Activated CD8-positive, alpha-beta memory T cell treated with anti-CD3 and anti-CD28 coated beads for 36 hours (primary cell): ENCODE results near the gene L3HYPDH. TPM values are rescaled to one million over a fixed set of nuclear protein-coding genes. Genes with fewer than 3 reads are reported as not detected.
"Not testable (repeated sequence)": the region's sequence is repeated elsewhere in the genome, so short reads cannot be mapped to it uniquely, and the experiment has no call there.

Experiments used
- CTCF ChIA-PET: fragments of 350-600 bp; sonication (Branson Sonifier 250); formaldehyde crosslinking; loops from one replicate; lab custom pipeline; 2021; ENCODE audit warnings: antibody characterized with exemption; lab: Charles Lee
- POLR2A ChIA-PET: fragments of 350-600 bp; sonication (Branson Sonifier 250); formaldehyde crosslinking; loops from one replicate; lab custom pipeline; 2021; ENCODE audit warnings: antibody characterized with exemption; lab: Charles Lee
- total RNA-seq, 2 experiments: library from RNA; stranded (reverse); gene quantifications; one replicate each; pipeline ENCODE4 v1.2.3, GENCODE V29; 2021

The L3HYPDH gene
- total RNA-seq, 2 experiments from 2014 or later: 9.1 to 10.3 TPM

DNA sequence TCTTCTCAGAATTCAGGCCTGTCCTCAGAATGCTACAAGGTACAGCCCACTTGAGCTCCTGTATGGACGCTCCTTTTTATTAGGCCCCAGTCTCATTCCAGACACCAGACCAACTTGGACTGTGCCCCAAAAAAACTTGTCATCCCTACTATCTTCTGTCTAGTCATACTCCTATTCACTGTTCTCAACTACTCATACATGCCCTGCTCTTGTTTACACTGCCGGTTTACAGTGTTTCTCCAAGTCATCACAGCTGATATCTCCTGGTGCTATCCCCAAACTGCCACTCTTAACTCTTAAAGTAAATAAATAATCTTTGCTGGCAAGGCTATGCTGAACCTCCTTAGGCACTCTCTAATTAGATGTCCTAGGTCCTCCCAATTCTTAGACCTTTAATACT, 35.5 kb downstream of the L3HYPDH start:
- CTCF ChIA-PET, POLR2A ChIA-PET: not testable (repeated sequence)

DNA sequence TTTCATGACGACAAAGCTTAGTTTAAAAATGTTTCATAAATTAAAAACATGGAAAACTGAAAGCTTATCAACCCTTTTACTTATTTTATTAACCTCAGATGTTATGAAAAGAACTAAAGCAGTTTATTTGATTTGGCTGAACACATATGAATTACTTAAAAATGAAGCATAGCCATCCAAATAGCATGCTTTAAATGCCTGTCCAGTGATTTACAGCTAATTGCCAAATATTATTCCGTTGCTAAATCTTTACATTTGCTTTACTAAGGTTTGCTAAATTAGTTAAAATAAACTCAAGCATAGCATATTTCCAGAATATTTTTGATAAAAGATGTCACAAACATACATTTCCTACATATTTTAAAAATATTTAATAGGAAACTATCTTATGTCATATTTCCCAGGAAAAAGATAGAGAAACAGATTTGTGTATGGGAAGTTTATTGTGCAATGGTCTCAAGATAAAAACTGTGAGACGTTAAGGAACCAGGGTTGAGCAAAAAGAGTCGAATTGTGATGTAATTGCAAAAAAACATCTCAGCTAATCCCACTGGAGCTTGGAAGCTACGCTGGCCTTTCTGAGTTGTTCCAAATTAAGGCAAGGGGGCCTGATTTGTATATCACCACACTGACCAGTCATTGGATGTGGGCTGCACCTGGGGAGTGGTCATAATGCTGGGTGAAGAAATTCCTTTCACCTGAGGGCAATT, 44.8 kb downstream of the L3HYPDH start:
- POLR2A ChIA-PET: no interaction called here

DNA sequence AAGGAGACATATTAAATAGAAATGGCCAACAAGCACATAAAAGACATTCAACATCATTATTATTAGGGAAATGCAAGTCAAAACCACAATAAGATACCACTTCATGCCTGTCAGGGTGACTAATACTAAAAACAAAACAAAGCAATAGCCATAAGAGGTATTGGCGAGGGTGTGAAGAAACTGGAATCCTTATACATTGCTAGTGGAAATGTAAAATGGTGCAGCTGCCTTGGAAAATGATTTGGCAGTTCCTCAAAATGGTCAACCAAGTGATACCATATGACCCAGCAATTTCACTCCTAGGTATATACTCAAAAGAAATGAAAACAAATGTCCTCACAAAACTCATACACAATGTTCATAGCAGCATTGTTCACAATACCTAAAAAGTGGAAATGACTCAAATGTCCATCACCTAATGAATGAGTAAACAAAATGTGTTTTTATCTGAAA, 46.0 kb downstream of the L3HYPDH start:
- CTCF ChIA-PET: no interaction called here
- POLR2A ChIA-PET: no interaction called here

More for the DNA sequence above, 44.8 kb downstream of the L3HYPDH start:
- CTCF ChIA-PET: no interaction called here

DNA sequence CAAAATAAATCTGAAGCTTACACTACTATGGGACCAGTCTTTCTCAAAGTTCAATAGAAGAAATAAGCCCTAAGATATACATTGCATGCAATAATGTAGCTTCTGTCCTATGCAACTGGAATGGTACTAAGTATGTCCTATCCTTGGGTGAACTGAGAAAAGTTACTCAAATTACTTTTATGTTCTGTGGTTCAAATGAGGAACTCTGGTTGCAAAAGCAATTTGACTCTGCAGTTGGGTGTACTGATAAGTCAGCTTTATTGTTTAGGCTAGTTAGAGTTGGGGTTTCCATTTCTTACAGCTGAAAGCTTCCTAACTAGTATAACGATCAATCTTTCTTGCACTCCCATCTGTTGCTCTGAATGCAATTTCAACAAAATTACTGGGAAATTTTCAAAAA, 48.2 kb downstream of the L3HYPDH start:
- ChIA-PET CTCF (no interaction called here), POLR2A (no interaction called here)

DNA sequence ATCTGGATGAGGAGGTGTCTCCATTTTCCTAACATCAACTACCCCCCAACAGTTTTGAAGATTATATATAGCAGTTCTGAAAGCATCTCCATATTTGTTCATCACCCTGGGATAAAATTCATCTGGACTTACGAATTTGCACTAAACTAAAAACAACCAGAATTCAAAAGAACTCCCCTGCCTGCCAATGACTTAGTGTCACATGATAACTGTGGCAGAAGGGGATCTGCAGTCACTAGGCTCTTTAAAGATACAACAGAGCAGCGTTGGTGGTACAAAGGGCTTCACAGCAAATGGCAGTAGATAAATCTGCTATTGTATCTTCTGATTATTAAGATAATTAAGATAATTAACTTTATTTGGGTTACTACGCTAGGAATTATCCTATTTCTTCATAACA, 49.1 kb downstream of the L3HYPDH start:
- POLR2A ChIA-PET: no interaction called here
- CTCF ChIA-PET: no interaction called here

DNA sequence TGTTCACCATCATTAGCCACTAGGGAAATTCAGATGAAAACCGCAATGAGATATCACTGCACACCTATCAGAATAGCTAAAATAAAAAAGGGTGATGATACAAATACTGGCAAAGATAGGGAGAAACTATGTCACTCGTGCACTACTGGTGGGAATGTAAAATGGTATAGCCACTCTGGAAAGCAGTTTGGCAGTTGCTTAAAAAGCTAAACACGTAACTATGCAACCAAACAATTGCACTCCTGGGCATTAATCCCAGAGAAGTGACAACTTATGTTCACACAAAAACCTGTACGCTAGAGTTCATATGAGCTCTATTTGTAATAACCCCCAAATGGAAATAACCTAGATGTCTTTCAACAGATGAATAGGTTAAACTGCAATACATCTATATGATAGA, 54.4 kb downstream of the L3HYPDH start:
- CTCF ChIA-PET: no interaction called here
- POLR2A ChIA-PET: no interaction called here

DNA sequence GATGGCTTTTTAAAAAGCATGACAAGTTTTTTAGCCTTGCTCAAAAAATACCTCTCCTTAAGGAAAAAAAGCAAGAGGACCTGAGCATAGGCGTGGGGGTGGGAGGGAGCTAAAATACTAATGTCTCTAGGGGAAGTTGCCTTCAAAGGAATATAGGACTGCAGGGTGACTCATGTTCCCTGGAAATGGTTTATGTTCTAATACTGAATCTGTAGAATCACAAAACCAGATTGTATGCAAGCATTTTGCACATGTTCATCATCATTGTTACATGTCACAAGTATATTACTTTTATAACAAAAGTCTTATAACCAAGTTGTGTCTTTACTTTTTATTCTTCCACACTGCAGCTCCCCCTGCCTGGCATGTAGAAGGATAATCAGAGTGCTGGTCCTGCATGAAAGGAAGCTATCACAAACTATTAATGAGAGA, 55.6 kb downstream of the L3HYPDH start:
- ChIA-PET CTCF (no interaction called here), POLR2A (no interaction called here)

DNA sequence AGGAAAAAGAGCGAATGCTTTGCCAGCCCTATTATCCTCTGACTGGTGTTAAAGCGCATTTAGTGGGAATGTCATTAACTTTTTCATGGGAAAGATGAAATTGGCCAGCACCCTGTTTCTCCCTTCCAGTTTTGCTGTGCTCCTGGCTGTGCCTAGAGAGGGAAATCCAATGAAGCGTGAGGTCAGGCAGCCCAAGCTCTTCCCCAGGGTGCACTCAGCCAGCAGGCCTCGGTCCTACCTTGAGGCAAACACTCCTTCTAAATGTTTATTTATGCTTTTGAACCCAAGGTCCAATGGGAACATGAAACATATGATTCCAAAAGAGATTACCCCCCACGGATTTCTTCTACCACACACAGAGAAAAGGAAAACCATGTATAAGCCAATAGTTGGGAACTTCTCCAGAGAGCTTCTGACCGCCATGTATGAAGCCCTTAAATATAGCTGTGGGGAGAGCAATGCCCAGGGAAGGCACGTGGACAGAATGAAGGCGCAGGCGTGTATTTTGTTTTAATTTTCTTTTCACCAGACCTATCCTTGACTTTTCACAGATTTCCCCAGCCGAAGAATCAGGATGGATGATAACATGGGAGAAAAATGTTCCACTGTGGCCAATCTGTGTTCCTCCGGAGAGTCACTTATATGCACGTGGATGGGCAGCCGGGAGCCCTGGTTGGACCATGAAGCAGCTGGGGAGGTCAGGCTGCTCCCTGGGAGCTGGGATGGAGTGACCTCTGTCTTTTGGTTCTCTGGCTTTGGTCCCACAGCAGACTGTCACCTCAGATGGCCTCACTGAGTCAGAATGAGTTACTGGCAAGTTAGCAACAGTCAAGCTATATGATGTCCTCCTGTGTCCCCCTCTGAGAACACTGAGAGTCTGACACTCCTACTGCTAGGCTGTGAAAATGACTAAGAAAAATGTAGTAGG, 56.3 kb downstream of the L3HYPDH start:
- POLR2A ChIA-PET: no interaction called here
- CTCF ChIA-PET: no interaction called here

DNA sequence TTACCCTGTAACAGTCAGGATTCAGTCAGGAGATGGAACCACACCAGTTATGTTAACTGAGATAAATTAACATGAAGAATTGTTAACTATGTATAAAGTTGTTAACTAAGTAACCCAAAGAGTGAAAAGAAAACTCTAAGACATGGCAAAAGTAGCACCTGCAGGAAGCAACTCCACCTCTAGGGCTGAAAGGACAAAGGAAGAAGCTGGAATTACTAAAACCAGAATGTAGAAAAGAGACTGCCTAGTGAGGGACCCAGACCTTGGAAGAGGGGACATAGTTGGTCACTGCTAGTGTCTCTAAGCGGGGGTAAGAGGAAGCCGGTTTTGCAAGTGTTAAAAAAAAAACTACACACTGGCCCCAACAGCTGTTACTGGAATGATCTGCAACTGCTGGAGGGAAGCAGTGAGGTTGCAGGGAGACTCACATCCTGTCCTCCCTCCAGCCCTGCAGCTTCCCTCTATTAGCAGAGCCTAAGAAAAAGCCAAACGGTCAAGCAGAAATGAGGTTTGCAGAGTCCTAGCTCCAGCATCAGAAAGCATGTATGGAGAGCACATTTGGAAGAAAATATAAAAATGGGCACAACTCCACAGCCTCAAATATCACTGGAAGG, 58.8 kb downstream of the L3HYPDH start:
- POLR2A ChIA-PET: no interaction called here
- CTCF ChIA-PET: no interaction called here

DNA sequence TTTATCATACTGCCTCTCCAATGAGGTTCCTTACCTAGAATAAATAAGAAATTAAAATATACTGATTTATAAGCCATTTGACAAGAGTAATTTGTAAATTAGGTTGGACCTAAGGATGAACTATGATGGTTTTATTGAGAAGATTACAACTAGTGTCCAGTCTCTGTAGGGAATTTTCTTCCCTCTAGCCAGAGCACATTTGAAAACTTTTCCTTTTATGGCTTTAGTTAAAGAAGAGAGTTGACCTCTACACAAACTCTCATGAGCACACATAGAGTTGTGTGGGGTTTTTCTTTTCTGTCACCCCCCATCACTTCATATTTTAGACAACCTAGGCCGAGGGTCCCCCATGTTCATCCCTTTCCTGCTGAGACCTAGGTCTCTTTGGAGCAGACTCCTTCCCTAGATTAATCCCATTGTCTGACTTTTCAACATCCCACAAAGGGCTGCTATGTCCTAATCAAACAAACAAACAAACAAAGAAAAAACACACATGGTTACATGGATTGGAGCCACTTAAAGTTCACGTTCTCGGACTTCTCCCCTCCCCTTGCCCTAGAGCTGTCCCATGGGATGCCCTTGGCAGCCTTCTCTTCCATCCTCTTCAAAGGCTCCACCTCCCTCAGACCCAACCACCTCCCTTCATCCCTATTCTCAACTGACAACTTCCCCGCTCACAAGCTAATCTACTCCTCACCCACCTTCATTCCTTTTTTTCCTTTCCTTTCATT, 59.7 kb downstream of the L3HYPDH start:
- CTCF ChIA-PET: no interaction called here
- POLR2A ChIA-PET: no interaction called here

Other genes with a start within 250 kb of the L3HYPDH start
- gene GPR135, start 19.0 kb downstream of the L3HYPDH start, total RNA-seq: 1 to 10 TPM; 1.2 to 1.6 TPM
- gene JKAMP, start 109 bp upstream of the L3HYPDH start, total RNA-seq: 10 to 100 TPM; 27.9 to 28.3 TPM
- not detected for gene CCDC175, start 92.4 kb upstream of the L3HYPDH start, total RNA-seq